GM19238 (cell line): ENCODE measurements around the gene KIFBP.
"Not testable (repeated sequence)": the region's sequence is repeated elsewhere in the genome, so short reads cannot be mapped to it uniquely, and the experiment has no call there.

Experiments
- DNase-seq: peaks from one replicate; pipeline ENCODE4 v3.0.0; 2011; ENCODE audit warnings: low spot score; ENCODE audit not compliant: insufficient read length

Gene KIFBP, protein sequence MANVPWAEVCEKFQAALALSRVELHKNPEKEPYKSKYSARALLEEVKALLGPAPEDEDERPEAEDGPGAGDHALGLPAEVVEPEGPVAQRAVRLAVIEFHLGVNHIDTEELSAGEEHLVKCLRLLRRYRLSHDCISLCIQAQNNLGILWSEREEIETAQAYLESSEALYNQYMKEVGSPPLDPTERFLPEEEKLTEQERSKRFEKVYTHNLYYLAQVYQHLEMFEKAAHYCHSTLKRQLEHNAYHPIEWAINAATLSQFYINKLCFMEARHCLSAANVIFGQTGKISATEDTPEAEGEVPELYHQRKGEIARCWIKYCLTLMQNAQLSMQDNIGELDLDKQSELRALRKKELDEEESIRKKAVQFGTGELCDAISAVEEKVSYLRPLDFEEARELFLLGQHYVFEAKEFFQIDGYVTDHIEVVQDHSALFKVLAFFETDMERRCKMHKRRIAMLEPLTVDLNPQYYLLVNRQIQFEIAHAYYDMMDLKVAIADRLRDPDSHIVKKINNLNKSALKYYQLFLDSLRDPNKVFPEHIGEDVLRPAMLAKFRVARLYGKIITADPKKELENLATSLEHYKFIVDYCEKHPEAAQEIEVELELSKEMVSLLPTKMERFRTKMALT

DNA sequence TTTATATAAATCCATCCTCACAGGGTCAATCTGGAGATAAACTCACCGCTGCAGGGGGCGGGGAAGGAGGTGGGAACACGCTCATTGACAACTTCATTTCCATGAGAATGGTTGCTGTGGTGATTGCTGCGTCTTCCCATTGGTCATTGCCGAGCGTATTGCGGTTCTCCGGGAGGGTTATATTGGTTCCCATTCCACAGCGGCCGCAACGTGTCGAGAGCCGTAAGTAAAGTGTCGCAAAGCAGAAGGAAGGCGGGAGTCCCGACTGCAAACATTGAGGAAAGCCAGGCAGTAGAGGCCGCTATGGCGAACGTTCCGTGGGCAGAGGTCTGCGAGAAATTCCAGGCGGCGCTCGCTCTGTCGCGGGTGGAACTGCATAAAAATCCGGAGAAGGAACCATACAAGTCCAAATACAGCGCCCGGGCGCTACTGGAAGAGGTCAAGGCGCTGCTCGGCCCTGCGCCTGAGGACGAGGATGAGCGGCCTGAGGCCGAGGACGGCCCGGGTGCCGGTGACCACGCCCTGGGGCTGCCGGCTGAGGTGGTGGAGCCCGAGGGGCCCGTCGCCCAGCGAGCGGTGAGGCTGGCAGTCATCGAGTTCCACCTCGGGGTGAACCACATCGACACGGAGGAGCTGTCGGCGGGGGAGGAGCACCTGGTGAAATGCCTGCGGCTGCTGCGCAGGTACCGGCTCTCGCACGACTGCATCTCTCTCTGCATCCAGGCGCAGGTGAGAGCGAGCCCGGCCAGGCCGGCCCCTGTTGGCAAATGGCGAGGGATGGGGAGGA lies at the start of gene KIFBP:
KIFBP (plus strand) TSS at position 274 of the 787 bp plus-strand sequence; CDS start at position 304, 30 bp downstream.
- peak; percentile 81 for DNase-seq

DNA sequence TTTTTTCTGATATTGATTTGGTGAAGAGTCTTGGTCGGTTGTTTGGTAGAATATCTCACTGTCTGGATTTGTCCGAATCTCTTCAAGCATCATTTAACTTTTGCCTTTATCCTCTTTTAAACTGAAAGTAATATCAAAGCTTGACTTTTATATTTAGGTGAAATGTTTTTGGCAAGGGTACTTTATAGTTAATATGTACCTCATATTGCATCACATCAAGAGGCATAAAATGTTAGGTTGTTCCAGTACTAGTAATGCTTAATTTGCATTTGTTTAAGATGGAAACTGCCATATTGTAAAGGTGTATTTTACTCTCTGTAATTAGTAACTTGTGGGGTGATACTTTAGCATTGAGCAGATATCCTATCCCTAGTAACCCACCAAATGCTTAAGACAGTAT lies 49.7 kb upstream of the KIFBP start:
- no peak for DNase-seq

DNA sequence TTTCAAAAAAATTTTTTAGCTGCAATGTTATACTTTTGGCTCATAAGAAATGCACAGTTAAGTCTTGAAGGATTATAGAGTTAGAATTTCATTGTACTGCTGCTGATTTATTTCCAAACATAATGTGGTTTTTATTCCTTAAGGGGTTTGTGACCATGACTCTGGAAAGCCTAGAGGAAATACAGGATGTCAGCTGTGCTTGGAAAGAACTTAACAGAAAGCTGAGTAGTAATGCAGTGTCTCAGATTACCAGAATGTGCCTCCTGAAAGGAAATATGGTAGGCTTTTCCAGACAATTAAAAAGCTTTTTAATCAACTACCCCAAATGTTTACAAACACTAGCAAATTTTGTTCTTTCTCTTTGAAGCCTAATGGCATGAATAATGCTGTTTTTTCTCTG lies 47.7 kb upstream of the KIFBP start:
- DNase-seq, result not testable (repeated sequence)

- no peak for DNase-seq
Observed at GRCh38 chr10:68950598-68950997, 38.0 kb upstream of the KIFBP start.

- DNase-seq, result no peak
Observed at GRCh38 chr10:68954904-68955303, 33.7 kb upstream of the KIFBP start.

GRCh38 chr10:68955355-68955831 lies 33.2 kb upstream of the KIFBP start:
- DNase-seq, result peak; percentile 23

DNA sequence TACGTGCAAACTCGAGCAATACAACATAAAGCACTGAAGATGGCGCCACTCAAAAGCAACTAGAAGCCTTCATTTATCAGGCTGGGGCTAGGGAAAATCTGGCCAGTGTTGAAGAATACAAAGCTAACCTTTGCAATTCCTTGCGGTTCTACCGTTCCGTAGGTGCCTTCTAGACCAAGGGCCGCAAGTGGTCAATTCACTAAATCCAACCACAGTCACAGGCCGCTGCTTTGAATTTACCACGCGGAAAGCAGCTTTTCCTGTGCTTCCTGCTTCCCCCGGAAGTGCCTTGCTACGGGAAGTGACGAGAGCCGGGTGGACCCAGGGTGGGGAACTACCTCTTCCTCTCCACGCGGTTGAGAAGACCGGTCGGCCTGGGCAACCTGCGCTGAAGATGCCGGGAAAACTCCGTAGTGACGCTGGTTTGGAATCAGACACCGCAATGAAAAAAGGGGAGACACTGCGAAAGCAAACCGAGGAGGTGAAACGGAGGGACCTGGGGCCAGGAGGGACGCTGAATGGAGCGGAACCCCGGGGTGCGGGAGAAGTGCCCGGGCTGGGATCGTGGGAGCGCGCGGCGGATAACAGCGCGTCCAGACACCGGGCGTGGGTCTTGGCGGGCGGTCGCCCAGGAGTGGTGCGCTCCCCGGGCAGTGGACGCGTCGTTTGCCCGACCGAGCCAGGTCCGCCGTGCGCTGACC lies 32.6 kb upstream of the KIFBP start, which contains the start of gene DDX21:
DDX21 (plus strand) TSS at position 339 of the 701 bp plus-strand sequence; CDS start at position 395, 56 bp downstream.
- peak; percentile 90 for DNase-seq

GRCh38 chr10:68957284-68957615 lies 31.4 kb upstream of the KIFBP start:
- no peak for DNase-seq

- no peak for DNase-seq
Observed at GRCh38 chr10:68957654-68958053, 30.9 kb upstream of the KIFBP start.

DNA sequence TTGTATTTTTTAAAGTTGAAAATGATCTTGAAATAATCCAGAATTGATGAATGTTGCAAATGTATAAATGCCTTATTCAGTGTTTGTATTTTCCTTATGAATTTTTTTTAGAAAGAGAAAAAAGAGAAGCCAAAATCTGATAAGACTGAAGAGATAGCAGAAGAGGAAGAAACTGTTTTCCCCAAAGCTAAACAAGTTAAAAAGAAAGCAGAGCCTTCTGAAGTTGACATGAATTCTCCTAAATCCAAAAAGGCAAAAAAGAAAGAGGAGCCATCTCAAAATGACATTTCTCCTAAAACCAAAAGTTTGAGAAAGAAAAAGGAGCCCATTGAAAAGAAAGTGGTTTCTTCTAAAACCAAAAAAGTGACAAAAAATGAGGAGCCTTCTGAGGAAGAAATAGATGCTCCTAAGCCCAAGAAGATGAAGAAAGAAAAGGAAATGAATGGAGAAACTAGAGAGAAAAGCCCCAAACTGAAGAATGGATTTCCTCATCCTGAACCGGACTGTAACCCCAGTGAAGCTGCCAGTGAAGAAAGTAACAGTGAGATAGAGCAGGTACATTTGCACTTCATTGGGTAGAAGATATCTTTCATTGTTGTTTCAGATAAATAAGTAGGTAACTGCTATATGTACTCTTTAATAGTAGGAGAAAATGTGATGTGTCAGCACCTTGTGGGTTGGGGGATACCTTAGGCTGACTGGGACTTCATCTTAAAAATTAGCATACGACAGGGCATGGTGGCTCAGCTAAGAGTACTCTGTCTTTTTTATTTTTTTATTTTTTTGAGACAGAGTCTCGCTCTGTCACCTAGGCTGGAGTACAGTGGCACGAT lies 28.7 kb upstream of the KIFBP start:
- DNase-seq, result no peak

GRCh38 chr10:68963151-68963550 lies 25.5 kb upstream of the KIFBP start:
- DNase-seq, result no peak

GRCh38 chr10:68973975-68974374 lies 14.6 kb upstream of the KIFBP start:
- no peak for DNase-seq

DNA sequence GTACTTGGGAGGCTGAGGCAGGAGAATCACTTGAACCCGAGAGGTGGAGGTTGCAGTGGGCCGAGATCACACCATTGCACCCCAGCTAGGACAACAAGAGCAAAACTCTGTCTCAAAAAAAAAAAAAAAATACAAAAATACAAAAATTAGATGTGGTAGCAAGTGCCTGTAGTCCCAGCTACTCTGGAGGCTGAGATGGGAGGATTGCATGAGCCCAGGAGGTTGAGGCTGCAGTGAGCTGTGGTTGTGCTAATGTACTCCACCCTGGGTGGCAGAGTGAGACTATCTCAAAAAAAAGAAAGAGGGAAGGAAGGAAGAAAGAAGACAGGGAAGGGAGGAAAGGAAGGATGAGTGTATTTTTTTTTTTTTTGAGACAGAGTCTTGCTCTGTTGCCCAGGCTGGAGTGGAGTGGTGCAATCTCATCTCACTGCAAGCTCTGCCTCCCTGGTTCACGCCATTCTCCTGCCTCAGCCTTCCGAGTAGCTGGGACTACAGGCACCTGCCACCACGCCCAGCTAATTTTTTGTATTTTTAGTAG lies 12.6 kb upstream of the KIFBP start:
- DNase-seq, result not testable (repeated sequence)

GRCh38 chr10:68979738-68980137 lies 8.9 kb upstream of the KIFBP start:
- DNase-seq, result not testable (repeated sequence)

GRCh38 chr10:68981074-68981473 lies 7.5 kb upstream of the KIFBP start:
- DNase-seq, result no peak

GRCh38 chr10:68982389-68982788 lies 6.2 kb upstream of the KIFBP start:
- DNase-seq, result no peak

- DNase-seq, result no peak
Observed at GRCh38 chr10:68987611-68988010, 992 bp upstream of the KIFBP start.

DNA sequence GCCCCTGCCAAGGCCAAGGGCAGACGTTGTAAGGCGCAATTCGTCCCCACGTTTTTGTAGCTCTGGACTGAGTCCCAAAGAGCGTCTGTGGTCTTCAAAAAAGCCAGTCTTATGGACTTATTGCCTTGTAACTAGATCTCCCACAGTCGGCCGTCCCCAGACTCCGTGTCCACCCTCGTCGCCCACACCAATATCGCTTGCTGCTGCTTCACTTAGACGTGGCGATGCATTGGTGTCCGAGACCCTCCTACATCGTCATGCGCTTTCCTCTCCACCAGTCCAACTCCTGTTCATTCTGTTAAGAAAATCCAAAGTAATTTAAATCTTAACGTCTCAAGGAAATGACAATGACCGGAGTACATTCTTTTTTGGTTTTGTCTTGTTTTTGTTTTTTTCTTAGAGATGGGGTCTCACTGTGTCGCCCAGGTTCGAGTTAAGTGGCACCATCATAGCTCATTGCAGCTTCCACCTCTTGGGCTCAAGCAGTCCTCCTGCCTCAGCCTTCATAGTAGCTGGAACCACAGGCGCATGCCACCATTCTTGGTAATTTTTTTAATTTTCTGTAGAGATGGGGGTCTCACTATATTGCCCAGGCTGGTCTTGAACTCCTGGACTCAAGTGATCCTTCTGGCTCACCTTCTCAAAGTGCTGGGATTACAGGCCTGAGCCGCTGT lies 851 bp downstream of the KIFBP start:
- DNase-seq, result no peak

GRCh38 chr10:68992636-68993440 lies 4.2 kb downstream of the KIFBP start:
- DNase-seq, result no peak
